CD4-positive, alpha-beta T cell (primary cell): ENCODE results near the gene PIKFYVE. TPM values are rescaled to one million over a fixed set of nuclear protein-coding genes. Genes with fewer than 3 reads are reported as not detected.

Source experiments
- ATAC-seq: fragments of 200-7000 bp; cut with Tn5 transposase; one replicate; pipeline ENCODE4 v1.10.0; 2022; ENCODE audit warnings: mild to moderate bottlenecking; ENCODE audit not compliant: poor library complexity
- CTCF ChIA-PET: fragments of 350-600 bp; sonication (Branson Sonifier 250); formaldehyde crosslinking; loops from one replicate; lab custom pipeline; 2021; ENCODE audit warnings: antibody characterized with exemption, inconsistent platforms; lab: Charles Lee
- POLR2A ChIA-PET: fragments of 350-600 bp; sonication (Branson Sonifier 250); formaldehyde crosslinking; loops from one replicate; lab custom pipeline; 2021; ENCODE audit warnings: antibody characterized with exemption, inconsistent platforms; lab: Charles Lee
- DNase-seq, 14 experiments: peaks; one replicate each; pipeline ENCODE4 v3.0.0-alpha.2; 2013 to 2020; ENCODE audit warnings: mixed read lengths in 2 of 14
- H3K27ac ChIP-seq, 2 donors: one replicate each; pipeline versions ENCODE4 v1.5.1 to v1.7.0; 2013; ENCODE audit warnings: low read length in 2 of 2, low read depth in 1 of 2, mild to moderate bottlenecking in 1 of 2
- H3K27me3 ChIP-seq, 2 experiments: 1 replicate in 1 of 2; 2 replicates in 1 of 2; pipeline versions ENCODE4 v1.6.1 to v1.7.0; 2013; ENCODE audit warnings: low read length in 2 of 2, control low read depth in 1 of 2, mild to moderate bottlenecking in 1 of 2, moderate library complexity in 1 of 2; ENCODE audit not compliant: insufficient read depth in 2 of 2, control insufficient read depth in 1 of 2
- H3K36me3 ChIP-seq: one replicate; pipeline ENCODE4 v1.6.1; 2013; ENCODE audit warnings: low read length, control low read depth; ENCODE audit not compliant: insufficient read depth
- H3K4me1 ChIP-seq: one replicate; pipeline ENCODE4 v1.6.1; 2013; ENCODE audit warnings: low read length, control low read depth; ENCODE audit not compliant: insufficient read depth
- H3K4me3 ChIP-seq: one replicate; pipeline ENCODE4 v1.5.1; 2013; ENCODE audit warnings: mild to moderate bottlenecking, low read length, moderate library complexity
- H3K9me3 ChIP-seq, 2 experiments: 1 replicate in 1 of 2; 2 replicates in 1 of 2; pipeline versions ENCODE4 v1.6.1 to v1.7.0; 2013; ENCODE audit warnings: low read length in 2 of 2, mild to moderate bottlenecking in 2 of 2, control low read depth in 1 of 2, moderate library complexity in 1 of 2; ENCODE audit not compliant: control insufficient read depth in 1 of 2, insufficient read depth in 1 of 2
- H3K27ac Mint-ChIP-seq: one replicate; pipeline ENCODE4 v1.8.0; 2020; ENCODE audit warnings: mixed read lengths
- H3K27me3 Mint-ChIP-seq: one replicate; pipeline ENCODE4 v1.8.0; 2021; ENCODE audit warnings: mixed read lengths
- H3K36me3 Mint-ChIP-seq: one replicate; pipeline ENCODE4 v1.8.0; 2021; ENCODE audit warnings: low read depth, mixed read lengths
- H3K4me1 Mint-ChIP-seq: one replicate; pipeline ENCODE4 v1.8.0; 2021; ENCODE audit warnings: low read depth, mixed read lengths
- H3K4me3 Mint-ChIP-seq: one replicate; pipeline ENCODE4 v1.8.0; 2020; ENCODE audit warnings: mild to moderate bottlenecking, mixed read lengths
- H3K9me3 Mint-ChIP-seq: one replicate; pipeline ENCODE4 v1.8.0; 2020; ENCODE audit warnings: mixed read lengths
- CTCF ChIP-seq: fragments of 200-600 bp; IDR thresholded peaks from one replicate; pipeline ENCODE4 v1.8.0; 2022; ENCODE audit warnings: antibody characterized with exemption, mild to moderate bottlenecking
- intact Hi-C, 2 experiments: fragments of 100-400 bp; cut with DNase I in 1 of 2; cut with micrococcal nuclease in 1 of 2; formaldehyde crosslinking; loops; one replicate each; pipeline versions ENCODE4 v1.15.1 to v1.9.0; 2023 to 2025; cut with DNase I, micrococcal nuclease
- total RNA-seq, 174 experiments: library from RNA in 2 of 174; stranded (reverse) in 2 of 174; gene quantifications; one replicate each; pipeline ENCODE4 v1.2.3 and lab custom pipeline; 2021 to 2026

Gene PIKFYVE
- total RNA-seq, 2 experiments from 2014 or later = 29.3 to 29.9 TPM

DNA sequence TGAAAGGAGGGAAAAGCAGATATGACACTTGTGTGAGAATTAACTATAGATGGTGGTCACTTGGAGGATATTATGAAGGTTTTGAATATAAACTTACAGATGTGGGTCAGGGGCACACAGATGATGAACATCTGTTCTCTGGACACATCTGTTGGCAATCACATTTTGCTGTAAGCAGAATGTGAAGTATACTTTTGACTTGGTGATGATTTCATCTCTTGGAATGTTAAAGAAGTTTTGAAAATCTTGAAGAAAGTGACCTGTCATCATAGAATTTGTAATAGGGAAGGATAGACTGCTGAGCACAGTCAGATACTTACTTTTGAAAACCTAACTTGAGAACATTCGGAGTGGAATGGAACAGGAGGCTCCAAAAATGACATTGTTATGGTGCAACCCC is 40.2 kb downstream of the PIKFYVE start:
- no peak for ATAC-seq
- H3K36me3 Mint-ChIP-seq = peaks cover 79% of the 10 kb centered on the region
- no peak overlapping the region for H3K27ac Mint-ChIP-seq
- no peaks in the 10 kb centered on the region for H3K9me3 Mint-ChIP-seq
- TF ChIP-seq CTCF = no peak
- DNase-seq = no peak
- H3K4me1 Mint-ChIP-seq = no peaks in the 10 kb centered on the region
- Histone ChIP-seq H3K27ac (no peak overlapping the region), H3K9me3 (no peaks in the 10 kb centered on the region), H3K27me3 (no peaks in the 10 kb centered on the region), H3K36me3 (peaks cover 47% of the 10 kb centered on the region), H3K4me1 (no peaks in the 10 kb centered on the region), H3K4me3 (no peak overlapping the region)
- ChIA-PET CTCF (no interaction called here), POLR2A (no interaction called here)
- no peak overlapping the region for H3K4me3 Mint-ChIP-seq
- intact Hi-C loops = no loop called here
- H3K27me3 Mint-ChIP-seq = no peaks in the 10 kb centered on the region

DNA sequence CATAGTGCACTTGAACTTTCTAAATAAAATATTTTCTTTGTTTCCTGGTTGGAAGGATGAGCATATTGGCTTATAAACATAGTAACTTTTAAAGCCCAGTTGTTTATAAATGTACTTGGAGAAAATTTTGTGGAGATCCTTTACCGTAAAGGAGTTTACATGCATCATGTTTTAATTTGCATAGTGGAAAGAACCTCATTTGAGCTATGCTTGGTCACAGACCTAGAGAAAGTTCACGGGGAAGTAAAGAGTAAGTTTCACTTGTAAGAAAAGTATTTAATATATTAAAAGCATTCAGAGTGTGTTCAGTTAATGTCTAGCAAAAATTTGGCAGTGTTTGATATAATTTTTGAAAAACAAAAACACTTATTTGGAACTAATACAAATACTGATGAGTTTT is 45.3 kb downstream of the PIKFYVE start:
- H3K27ac Mint-ChIP-seq = no peak overlapping the region
- POLR2A ChIA-PET = no interaction called here
- H3K27ac ChIP-seq = no peak overlapping the region

GRCh38 chr2:208311954-208312353 is 45.9 kb downstream of the PIKFYVE start:
- no peaks in the 10 kb centered on the region for H3K27me3 Mint-ChIP-seq
- ATAC-seq (no peak), DNase-seq (no peak)
- Histone ChIP-seq H3K9me3 (no peaks in the 10 kb centered on the region), H3K4me1 (no peaks in the 10 kb centered on the region), H3K4me3 (no peak overlapping the region), H3K27me3 (no peaks in the 10 kb centered on the region), H3K27ac (no peak overlapping the region), H3K36me3 (peaks cover 32% of the 10 kb centered on the region)
- H3K9me3 Mint-ChIP-seq = no peaks in the 10 kb centered on the region
- CTCF ChIA-PET = interaction anchor here (1.1 kb wide), 1 partner anchor 24 kb away, joined by 3 read pairs; no protein-coding TSS in a partner anchor
- peaks cover 4% of the 10 kb centered on the region for H3K4me1 Mint-ChIP-seq
- no peak overlapping the region for H3K4me3 Mint-ChIP-seq
- intact Hi-C loops = no loop called here
- peaks cover 74% of the 10 kb centered on the region for H3K36me3 Mint-ChIP-seq
- H3K27ac Mint-ChIP-seq = no peak overlapping the region
- no peak for TF ChIP-seq CTCF
- POLR2A ChIA-PET = no interaction called here

More for the DNA sequence above, 45.3 kb downstream of the PIKFYVE start:
- no peaks in the 10 kb centered on the region for H3K4me1 ChIP-seq
- H3K9me3 ChIP-seq = no peaks in the 10 kb centered on the region
- peaks cover 4% of the 10 kb centered on the region for H3K4me1 Mint-ChIP-seq
- no peak for ATAC-seq
- H3K27me3 Mint-ChIP-seq = no peaks in the 10 kb centered on the region
- no peak overlapping the region for H3K4me3 Mint-ChIP-seq
- peaks cover 72% of the 10 kb centered on the region for H3K36me3 Mint-ChIP-seq
- TF ChIP-seq CTCF = no peak
- H3K9me3 Mint-ChIP-seq = no peaks in the 10 kb centered on the region
- DNase-seq = no peak
- H3K36me3 ChIP-seq = peaks cover 35% of the 10 kb centered on the region
- no peak overlapping the region for H3K4me3 ChIP-seq
- CTCF ChIA-PET = interaction anchor here (1.1 kb wide), 1 partner anchor 24 kb away, joined by 3 read pairs; no protein-coding TSS in a partner anchor
- intact Hi-C loops = no loop called here
- no peaks in the 10 kb centered on the region for H3K27me3 ChIP-seq
